Measurements from ENCODE around the gene TMPRSS3.

DNA sequence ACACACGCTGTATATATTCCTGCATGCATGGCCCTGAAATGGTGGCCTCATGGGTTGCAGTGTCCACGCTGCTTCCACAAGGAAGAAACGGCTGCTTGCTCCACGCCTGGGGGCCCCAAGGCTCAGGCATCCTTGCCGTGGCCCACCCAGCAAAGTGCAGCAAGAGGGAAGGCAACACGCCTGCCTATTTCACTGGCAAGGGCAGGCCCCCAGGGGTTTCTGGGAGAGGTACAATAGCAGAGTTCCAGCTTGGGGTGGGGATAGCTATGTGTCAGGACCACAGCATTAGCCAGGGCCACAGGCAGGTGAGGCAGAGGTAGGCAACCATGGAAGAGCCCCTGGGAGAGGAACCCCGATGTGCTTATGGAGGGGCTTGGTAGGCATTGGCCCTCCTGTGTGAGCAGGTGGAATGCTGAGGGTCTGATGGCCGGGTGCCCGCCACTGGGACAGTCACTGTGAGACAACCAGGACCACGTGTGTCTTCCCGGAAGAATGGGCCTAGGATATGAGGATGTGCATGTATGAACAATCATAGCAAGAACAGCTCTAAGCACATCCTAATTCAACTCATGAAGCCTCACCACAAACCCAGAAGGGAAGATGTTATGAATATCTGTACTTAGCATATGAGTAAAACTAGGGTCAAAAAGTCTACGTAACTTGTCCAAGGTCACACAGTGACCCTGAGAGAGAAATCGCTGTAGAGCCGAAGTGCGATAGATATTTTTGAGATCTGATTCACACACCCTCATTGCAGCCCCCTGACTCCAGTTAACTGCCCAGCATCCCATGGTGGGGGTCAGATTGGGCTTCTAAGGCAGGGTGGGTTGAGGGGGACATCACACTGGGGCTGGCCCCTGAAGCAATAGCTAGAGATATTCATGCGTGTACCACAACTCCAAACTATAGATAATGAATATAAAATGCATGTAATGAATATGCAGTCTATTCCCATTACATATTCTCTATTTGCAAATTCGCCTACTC is 56.8 kb downstream of the TMPRSS3 start:
- TF ChIP-seq, protein P1, sequence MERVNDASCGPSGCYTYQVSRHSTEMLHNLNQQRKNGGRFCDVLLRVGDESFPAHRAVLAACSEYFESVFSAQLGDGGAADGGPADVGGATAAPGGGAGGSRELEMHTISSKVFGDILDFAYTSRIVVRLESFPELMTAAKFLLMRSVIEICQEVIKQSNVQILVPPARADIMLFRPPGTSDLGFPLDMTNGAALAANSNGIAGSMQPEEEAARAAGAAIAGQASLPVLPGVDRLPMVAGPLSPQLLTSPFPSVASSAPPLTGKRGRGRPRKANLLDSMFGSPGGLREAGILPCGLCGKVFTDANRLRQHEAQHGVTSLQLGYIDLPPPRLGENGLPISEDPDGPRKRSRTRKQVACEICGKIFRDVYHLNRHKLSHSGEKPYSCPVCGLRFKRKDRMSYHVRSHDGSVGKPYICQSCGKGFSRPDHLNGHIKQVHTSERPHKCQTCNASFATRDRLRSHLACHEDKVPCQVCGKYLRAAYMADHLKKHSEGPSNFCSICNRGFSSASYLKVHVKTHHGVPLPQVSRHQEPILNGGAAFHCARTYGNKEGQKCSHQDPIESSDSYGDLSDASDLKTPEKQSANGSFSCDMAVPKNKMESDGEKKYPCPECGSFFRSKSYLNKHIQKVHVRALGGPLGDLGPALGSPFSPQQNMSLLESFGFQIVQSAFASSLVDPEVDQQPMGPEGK (CRISPR knock-in tag; IDR thresholded peaks at IDR 0.05; ENCODE audit: borderline replicate concordance) = no peak
- TF ChIP-seq RARB (CRISPR knock-in tag; IDR thresholded peaks at IDR 0.05) = no peak
- TF ChIP-seq ZNF8 (CRISPR knock-in tag; IDR thresholded peaks at IDR 0.05) = no peak
- no peak for TF ChIP-seq SNAI2 (CRISPR knock-in tag; IDR thresholded peaks at IDR 0.05)
- TF ChIP-seq ZNF565 (CRISPR knock-in tag; conservative IDR thresholded peaks at IDR 0.05; ENCODE audit: low read depth) = no peak
- TF ChIP-seq, protein P2, sequence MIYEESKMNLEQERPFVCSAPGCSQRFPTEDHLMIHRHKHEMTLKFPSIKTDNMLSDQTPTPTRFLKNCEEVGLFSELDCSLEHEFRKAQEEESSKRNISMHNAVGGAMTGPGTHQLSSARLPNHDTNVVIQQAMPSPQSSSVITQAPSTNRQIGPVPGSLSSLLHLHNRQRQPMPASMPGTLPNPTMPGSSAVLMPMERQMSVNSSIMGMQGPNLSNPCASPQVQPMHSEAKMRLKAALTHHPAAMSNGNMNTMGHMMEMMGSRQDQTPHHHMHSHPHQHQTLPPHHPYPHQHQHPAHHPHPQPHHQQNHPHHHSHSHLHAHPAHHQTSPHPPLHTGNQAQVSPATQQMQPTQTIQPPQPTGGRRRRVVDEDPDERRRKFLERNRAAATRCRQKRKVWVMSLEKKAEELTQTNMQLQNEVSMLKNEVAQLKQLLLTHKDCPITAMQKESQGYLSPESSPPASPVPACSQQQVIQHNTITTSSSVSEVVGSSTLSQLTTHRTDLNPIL (CRISPR knock-in tag; IDR thresholded peaks at IDR 0.05; ENCODE audit: low read depth) = no peak
- TF ChIP-seq ARNTL (CRISPR knock-in tag; IDR thresholded peaks at IDR 0.05; ENCODE audit: borderline replicate concordance, low read depth) = no peak
- TF ChIP-seq TOX (CRISPR knock-in tag; IDR thresholded peaks at IDR 0.05; ENCODE audit: borderline replicate concordance) = no peak
- no peak for TF ChIP-seq TCF4 (CRISPR knock-in tag; IDR thresholded peaks at IDR 0.05; ENCODE audit: borderline replicate concordance)
